Measurements from ENCODE around the gene SLC22A17. TPM values are rescaled to one million over a fixed set of nuclear protein-coding genes. Genes with fewer than 3 reads are reported as not detected.

SLC22A17 gene
- total RNA-seq (2021) (42.3 to 52.4 TPM (median 51.4 TPM) in 3 replicates), Bru-seq, nascent RNA (percentile 61 among the genes with signal in this experiment)
- long read RNA-seq, experiment 1, transcript SLC22A17-204 (10 exons, 2,455 nt) = minor isoform, 20 of 133 reads
- long read RNA-seq, experiment 1, transcript SLC22A17-202 (10 exons, 2,238 nt) = major isoform, 39 of 133 reads
- long read RNA-seq, experiment 1, partial matches to known transcripts = 17 of 133 reads
- long read RNA-seq, experiment 1, other reads (novel, unspliced or antisense) = 56 of 133 reads
- long read RNA-seq, experiment 2, transcript SLC22A17-202 (10 exons, 2,238 nt) = major isoform, 14 of 47 reads
- long read RNA-seq, experiment 2, partial matches to known transcripts = 17 of 47 reads
- long read RNA-seq, experiment 2, other reads (novel, unspliced or antisense) = 11 of 47 reads
- long read RNA-seq, experiment 3, partial matches to known transcripts = 1 of 1 reads
- long read RNA-seq, experiment 3, other reads (novel, unspliced or antisense) = 0 of 1 reads

DNA sequence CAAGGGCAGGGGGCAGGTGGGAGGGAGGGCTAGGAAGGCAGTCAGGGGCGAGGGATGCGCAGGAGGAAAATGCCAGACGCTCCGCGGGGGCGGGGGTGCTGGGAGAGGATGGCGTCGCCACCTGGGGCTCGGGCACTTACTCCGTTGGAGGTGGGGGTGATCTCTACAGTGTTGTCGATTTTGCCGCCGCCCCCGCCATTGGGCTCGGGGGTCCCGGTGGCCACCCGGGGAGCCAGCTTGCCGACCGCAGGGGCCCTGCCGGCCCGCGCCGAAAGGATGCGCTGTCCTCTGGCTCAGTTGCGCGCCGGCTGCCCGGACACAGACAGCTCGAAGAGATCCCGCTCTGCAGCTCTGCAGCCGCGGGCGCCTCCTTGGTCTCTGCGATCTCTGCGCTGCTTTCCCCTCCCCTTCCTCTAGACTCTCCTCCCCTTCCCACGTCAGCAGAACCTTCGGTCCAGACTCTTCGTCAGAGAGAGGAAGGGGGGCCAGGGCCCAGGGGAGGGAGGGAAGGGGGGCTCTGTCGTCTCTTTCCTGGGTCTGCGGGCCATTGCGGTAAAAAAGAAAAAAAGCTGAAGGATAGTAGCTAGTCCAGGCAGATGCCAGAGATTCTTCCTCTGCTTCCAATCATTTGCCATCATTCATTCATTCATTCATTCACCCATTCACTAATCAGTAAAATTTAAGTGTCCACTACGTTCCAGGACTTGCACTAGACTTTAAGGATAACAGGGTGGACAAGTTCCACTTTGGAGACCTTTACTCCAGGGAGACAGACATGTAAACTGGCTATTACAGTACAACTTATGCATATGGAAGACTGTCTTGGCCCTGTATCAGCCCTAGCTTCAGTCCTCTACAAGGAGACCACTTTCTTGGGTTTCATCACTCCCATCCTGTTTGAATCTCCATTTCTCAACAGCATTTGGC lies at the start of gene SLC22A17:
Gene SLC22A17, minus strand, starts transcription at position 382 of the 927 bp plus-strand sequence.
- ATAC-seq = peak; percentile 90
- Mint-ChIP-seq H3K27me3 (ENCODE audit: low read depth) (peaks cover 43% of the 10 kb centered on the region), H3K4me1 (peaks cover 11% of the 10 kb centered on the region), H3K4me3 (peak within 1 kb of the TSS; percentile 63), H3K36me3 (peaks cover 16% of the 10 kb centered on the region), H3K27ac (peak within 1 kb of the TSS; percentile 67), H3K9me3 (no peaks in the 10 kb centered on the region)
- ChIA-PET POLR2A (interaction anchor here (0.6 to 3.1 kb wide), 10 partner anchors 8 to 816 kb away, joined by 3 to 17 read pairs (median 4); partner anchors contain the start of gene PABPN1), CTCF (interaction anchor here (0.8 to 5.4 kb wide), 25 partner anchors 7 to 284 kb away, joined by 3 to 73 read pairs (median 4); partner anchors contain the start of genes ACIN1, BCL2L2, C14orf119 and CMTM5)
- TF ChIP-seq FOXK1 (CRISPR knock-in tag; IDR thresholded peaks at IDR 0.05) (peak; percentile 57; the same call in 1 of the 2 replicates), SP1 (CRISPR knock-in tag; conservative IDR thresholded peaks at IDR 0.05) (peak; percentile 31; the same call in 1 of the 2 replicates), E2F4 (CRISPR knock-in tag; IDR thresholded peaks at IDR 0.05; ENCODE audit: borderline replicate concordance, low read depth) (0 out of 2 replicates have a peak, but pooled peaks have one; percentile 27)
- TF ChIP-seq, protein P1, sequence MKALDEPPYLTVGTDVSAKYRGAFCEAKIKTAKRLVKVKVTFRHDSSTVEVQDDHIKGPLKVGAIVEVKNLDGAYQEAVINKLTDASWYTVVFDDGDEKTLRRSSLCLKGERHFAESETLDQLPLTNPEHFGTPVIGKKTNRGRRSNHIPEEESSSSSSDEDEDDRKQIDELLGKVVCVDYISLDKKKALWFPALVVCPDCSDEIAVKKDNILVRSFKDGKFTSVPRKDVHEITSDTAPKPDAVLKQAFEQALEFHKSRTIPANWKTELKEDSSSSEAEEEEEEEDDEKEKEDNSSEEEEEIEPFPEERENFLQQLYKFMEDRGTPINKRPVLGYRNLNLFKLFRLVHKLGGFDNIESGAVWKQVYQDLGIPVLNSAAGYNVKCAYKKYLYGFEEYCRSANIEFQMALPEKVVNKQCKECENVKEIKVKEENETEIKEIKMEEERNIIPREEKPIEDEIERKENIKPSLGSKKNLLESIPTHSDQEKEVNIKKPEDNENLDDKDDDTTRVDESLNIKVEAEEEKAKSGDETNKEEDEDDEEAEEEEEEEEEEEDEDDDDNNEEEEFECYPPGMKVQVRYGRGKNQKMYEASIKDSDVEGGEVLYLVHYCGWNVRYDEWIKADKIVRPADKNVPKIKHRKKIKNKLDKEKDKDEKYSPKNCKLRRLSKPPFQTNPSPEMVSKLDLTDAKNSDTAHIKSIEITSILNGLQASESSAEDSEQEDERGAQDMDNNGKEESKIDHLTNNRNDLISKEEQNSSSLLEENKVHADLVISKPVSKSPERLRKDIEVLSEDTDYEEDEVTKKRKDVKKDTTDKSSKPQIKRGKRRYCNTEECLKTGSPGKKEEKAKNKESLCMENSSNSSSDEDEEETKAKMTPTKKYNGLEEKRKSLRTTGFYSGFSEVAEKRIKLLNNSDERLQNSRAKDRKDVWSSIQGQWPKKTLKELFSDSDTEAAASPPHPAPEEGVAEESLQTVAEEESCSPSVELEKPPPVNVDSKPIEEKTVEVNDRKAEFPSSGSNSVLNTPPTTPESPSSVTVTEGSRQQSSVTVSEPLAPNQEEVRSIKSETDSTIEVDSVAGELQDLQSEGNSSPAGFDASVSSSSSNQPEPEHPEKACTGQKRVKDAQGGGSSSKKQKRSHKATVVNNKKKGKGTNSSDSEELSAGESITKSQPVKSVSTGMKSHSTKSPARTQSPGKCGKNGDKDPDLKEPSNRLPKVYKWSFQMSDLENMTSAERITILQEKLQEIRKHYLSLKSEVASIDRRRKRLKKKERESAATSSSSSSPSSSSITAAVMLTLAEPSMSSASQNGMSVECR (CRISPR knock-in tag; IDR thresholded peaks at IDR 0.05; ENCODE audit: borderline replicate concordance) = no peak; the same call in 1 of the 2 replicates
- TF ChIP-seq, protein P2, sequence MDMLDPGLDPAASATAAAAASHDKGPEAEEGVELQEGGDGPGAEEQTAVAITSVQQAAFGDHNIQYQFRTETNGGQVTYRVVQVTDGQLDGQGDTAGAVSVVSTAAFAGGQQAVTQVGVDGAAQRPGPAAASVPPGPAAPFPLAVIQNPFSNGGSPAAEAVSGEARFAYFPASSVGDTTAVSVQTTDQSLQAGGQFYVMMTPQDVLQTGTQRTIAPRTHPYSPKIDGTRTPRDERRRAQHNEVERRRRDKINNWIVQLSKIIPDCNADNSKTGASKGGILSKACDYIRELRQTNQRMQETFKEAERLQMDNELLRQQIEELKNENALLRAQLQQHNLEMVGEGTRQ (CRISPR knock-in tag; IDR thresholded peaks at IDR 0.05) = no peak
- TF ChIP-seq, protein P3, sequence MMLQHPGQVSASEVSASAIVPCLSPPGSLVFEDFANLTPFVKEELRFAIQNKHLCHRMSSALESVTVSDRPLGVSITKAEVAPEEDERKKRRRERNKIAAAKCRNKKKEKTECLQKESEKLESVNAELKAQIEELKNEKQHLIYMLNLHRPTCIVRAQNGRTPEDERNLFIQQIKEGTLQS (CRISPR knock-in tag; conservative IDR thresholded peaks at IDR 0.05) = no peak
- peak; percentile 84 for DNase-seq (ENCODE audit: low spot score)

DNA sequence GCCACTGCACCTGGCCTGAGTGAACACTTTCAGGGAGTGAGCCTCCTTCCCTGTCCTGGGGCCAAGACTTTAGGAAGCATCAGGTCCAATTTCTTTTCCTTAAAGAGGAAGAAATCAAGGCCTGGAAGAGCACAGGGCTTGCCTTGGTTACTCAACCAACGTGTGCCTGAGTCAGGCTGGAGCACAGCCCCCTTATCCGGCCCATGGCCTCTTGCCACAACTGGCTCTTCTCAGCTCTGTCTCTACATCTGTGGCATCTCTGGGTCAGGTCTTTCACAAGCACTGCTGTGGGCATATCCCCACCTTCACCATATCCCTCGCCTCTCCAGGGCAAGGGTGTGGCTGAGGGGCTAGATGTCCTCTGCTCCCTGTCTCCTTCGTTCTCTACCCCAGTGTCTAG lies 48.6 kb upstream of the SLC22A17 start:
- ChIA-PET POLR2A (no interaction called here), CTCF (interaction anchor here (0.8 kb wide), 1 partner anchor 281 kb away, joined by 3 read pairs; no protein-coding TSS in a partner anchor)
- DNase-seq (ENCODE audit: low spot score) = no peak
- Mint-ChIP-seq H3K27me3 (ENCODE audit: low read depth) (peaks cover 28% of the 10 kb centered on the region), H3K9me3 (no peaks in the 10 kb centered on the region), H3K36me3 (no peaks in the 10 kb centered on the region), H3K4me1 (peaks cover 2% of the 10 kb centered on the region; the same call in 1 of the 2 replicates), H3K4me3 (no peak overlapping the region), H3K27ac (no peak overlapping the region)
- no peak for ATAC-seq
- TF ChIP-seq OVOL2 (CRISPR knock-in tag; IDR thresholded peaks at IDR 0.05; ENCODE audit: borderline replicate concordance) = no peak
- TF ChIP-seq SMAD3 (CRISPR knock-in tag; IDR thresholded peaks at IDR 0.05; ENCODE audit: borderline replicate concordance) = no peak
- TF ChIP-seq ATF1 (CRISPR knock-in tag; IDR thresholded peaks at IDR 0.05) = no peak
- TF ChIP-seq ELF4 (CRISPR knock-in tag; IDR thresholded peaks at IDR 0.05; ENCODE audit: low read depth) = no peak
- TF ChIP-seq, protein P4, sequence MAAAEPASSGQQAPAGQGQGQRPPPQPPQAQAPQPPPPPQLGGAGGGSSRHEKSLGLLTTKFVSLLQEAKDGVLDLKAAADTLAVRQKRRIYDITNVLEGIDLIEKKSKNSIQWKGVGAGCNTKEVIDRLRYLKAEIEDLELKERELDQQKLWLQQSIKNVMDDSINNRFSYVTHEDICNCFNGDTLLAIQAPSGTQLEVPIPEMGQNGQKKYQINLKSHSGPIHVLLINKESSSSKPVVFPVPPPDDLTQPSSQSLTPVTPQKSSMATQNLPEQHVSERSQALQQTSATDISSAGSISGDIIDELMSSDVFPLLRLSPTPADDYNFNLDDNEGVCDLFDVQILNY (CRISPR knock-in tag; IDR thresholded peaks at IDR 0.05) = no peak
- TF ChIP-seq, protein P2 (CRISPR knock-in tag; IDR thresholded peaks at IDR 0.05) = no peak
- TF ChIP-seq ZNF317 (CRISPR knock-in tag; IDR thresholded peaks at IDR 0.05; ENCODE audit: borderline replicate concordance, low read depth) = no peak
- TF ChIP-seq ZNF232 (CRISPR knock-in tag; IDR thresholded peaks at IDR 0.05) = no peak
- TF ChIP-seq, protein P5, sequence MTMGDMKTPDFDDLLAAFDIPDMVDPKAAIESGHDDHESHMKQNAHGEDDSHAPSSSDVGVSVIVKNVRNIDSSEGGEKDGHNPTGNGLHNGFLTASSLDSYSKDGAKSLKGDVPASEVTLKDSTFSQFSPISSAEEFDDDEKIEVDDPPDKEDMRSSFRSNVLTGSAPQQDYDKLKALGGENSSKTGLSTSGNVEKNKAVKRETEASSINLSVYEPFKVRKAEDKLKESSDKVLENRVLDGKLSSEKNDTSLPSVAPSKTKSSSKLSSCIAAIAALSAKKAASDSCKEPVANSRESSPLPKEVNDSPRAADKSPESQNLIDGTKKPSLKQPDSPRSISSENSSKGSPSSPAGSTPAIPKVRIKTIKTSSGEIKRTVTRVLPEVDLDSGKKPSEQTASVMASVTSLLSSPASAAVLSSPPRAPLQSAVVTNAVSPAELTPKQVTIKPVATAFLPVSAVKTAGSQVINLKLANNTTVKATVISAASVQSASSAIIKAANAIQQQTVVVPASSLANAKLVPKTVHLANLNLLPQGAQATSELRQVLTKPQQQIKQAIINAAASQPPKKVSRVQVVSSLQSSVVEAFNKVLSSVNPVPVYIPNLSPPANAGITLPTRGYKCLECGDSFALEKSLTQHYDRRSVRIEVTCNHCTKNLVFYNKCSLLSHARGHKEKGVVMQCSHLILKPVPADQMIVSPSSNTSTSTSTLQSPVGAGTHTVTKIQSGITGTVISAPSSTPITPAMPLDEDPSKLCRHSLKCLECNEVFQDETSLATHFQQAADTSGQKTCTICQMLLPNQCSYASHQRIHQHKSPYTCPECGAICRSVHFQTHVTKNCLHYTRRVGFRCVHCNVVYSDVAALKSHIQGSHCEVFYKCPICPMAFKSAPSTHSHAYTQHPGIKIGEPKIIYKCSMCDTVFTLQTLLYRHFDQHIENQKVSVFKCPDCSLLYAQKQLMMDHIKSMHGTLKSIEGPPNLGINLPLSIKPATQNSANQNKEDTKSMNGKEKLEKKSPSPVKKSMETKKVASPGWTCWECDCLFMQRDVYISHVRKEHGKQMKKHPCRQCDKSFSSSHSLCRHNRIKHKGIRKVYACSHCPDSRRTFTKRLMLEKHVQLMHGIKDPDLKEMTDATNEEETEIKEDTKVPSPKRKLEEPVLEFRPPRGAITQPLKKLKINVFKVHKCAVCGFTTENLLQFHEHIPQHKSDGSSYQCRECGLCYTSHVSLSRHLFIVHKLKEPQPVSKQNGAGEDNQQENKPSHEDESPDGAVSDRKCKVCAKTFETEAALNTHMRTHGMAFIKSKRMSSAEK (CRISPR knock-in tag; IDR thresholded peaks at IDR 0.05; ENCODE audit: borderline replicate concordance) = no peak
- no peak for TF ChIP-seq FOXJ3 (CRISPR knock-in tag; IDR thresholded peaks at IDR 0.05; ENCODE audit: borderline replicate concordance)
- TF ChIP-seq MYBL2 (CRISPR knock-in tag; IDR thresholded peaks at IDR 0.05) = no peak
